Retinal pigment epithelial cell (primary cell): ENCODE measurements around the gene MTX1.
"Not testable (repeated sequence)": the region's sequence is repeated elsewhere in the genome, so short reads cannot be mapped to it uniquely, and the experiment has no call there.

Source experiments
- DNase-seq: peaks from one replicate; pipeline ENCODE4 v3.0.0-alpha.2; 2010; ENCODE audit warnings: low read depth
- H3K4me3 ChIP-seq: 2 replicates; pipeline ENCODE4 v1.5.1; 2011; ENCODE audit warnings: mild to moderate bottlenecking, low read length, control low read depth, moderate library complexity
- CTCF ChIP-seq: conservative IDR thresholded peaks from 2 replicates; pipeline ENCODE4 v1.5.1; 2011; ENCODE audit warnings: low read depth, low read length, control low read depth, inconsistent platforms

MTX1 gene

DNA sequence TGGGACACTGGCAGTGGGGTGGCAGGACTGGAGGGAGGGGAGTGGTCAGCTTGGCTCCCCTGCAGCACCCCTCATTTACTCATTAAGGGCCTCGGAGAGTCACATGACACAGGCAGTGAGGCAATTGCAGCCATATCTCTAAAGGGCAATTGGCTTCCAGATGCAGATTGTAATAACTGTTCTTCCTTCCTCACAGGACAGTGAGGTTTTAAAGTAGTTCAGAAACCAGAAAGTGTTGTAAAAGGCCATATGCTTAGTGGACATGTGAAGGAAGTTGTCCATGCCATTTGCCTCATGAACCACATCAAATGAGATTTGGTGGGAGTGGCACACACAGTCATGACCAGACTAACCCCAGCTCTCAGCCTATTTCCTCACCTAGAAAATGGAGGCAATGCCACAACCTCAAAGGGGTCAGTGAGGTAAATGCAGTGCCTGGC lies 11.1 kb downstream of the MTX1 start:
- DNase-seq = no peak
- no peak overlapping the region for H3K4me3 ChIP-seq
- TF ChIP-seq CTCF = no peak

- DNase-seq, H3K4me3 ChIP-seq: not testable (repeated sequence)
These were observed 11.9 kb downstream of the MTX1 start for GRCh38 chr1:155220211-155220965.

DNA sequence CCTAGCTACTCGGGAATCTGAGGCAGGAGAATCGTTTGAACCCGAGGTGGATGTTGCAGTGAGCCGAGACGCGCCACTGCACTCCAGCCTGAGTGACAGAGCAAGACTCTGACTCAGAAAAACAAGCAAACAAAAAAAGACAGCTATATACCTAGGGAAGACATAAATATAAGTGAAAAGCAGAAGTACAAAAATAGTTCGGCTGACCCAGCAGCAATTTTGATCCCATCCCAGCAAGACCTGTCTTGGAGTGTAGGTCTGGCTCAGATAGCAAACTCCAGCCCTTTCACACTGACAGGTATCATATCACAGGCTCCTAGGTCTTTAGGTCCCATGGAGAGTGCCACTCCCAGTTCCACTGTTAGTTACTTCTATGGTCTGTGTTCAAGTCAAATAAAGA lies 14.6 kb downstream of the MTX1 start:
- no peak for TF ChIP-seq CTCF
- no peak for DNase-seq
- H3K4me3 ChIP-seq = no peak overlapping the region

DNA sequence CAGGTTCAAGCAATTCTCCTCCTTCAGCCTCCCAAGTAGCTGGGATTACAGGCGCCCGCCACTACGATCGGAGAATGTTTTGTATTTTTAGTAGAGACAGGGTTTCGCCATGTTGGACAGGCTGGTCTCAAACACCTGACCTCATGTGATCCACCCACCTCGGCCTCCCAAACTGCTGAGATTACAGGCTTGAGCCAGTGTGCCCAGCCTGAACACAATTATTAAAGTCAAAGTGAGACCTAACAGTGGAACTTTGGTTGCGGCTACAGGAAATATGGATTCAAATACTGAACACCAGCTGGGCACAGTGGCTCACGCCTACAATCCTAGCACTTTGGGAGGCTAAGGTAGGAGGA lies 16.9 kb downstream of the MTX1 start:
- not testable (repeated sequence) for H3K4me3 ChIP-seq

GRCh38 chr1:155226188-155226909 lies 17.9 kb downstream of the MTX1 start:
- peak overlapping the region; percentile 75 for H3K4me3 ChIP-seq
- peak; percentile 61 for DNase-seq
- TF ChIP-seq CTCF = peak; percentile 72

More for the DNA sequence above, 16.9 kb downstream of the MTX1 start:
- not testable (repeated sequence) for DNase-seq

GRCh38 chr1:155226910-155227260 lies 18.4 kb downstream of the MTX1 start:
- H3K4me3 ChIP-seq = peak overlapping the region; percentile 75
- DNase-seq = no peak
- no peak for TF ChIP-seq CTCF

GRCh38 chr1:155227261-155228095 lies 19.0 kb downstream of the MTX1 start:
- TF ChIP-seq CTCF = no peak
- H3K4me3 ChIP-seq = peak overlapping the region; percentile 75
- DNase-seq = peak; percentile 95

DNA sequence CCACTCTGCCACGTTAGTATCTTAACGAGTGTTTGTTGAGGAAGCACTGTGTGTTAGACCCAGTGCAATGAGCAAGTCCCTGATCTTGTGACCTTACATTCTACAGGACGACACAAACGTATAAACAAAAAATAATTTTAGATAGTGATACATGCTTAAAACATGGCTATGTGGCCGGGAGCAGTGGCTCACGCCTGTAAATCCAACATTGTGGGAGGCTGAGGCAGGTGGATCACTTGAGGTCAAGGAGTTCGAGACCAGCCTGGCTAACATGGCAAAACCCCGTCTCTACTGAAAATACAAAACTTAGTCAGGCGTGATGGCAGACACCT lies 19.6 kb downstream of the MTX1 start:
- peak overlapping the region; percentile 41 for H3K4me3 ChIP-seq
- no peak for TF ChIP-seq CTCF
- no peak for DNase-seq

- H3K4me3 ChIP-seq, DNase-seq: not testable (repeated sequence)
These were observed 22.8 kb downstream of the MTX1 start for GRCh38 chr1:155231302-155231701.

GRCh38 chr1:155232001-155232978 lies 23.8 kb downstream of the MTX1 start:
- H3K4me3 ChIP-seq, DNase-seq: not testable (repeated sequence)

GRCh38 chr1:155233502-155233901 lies 25.0 kb downstream of the MTX1 start:
- not testable (repeated sequence) for H3K4me3 ChIP-seq

More at GRCh38 chr1:155233502-155233901, 25.0 kb downstream of the MTX1 start:
- not testable (repeated sequence) for DNase-seq
